ENCODE data around the gene TRAK1.

The TRAK1 gene

GRCh38 chr3:42256135-42256819, 165.1 kb downstream of the TRAK1 start:
- FAIRE-seq = no peak

- FAIRE-seq = no peak
Measured at GRCh38 chr3:42257007-42257406, 165.8 kb downstream of the TRAK1 start.

DNA sequence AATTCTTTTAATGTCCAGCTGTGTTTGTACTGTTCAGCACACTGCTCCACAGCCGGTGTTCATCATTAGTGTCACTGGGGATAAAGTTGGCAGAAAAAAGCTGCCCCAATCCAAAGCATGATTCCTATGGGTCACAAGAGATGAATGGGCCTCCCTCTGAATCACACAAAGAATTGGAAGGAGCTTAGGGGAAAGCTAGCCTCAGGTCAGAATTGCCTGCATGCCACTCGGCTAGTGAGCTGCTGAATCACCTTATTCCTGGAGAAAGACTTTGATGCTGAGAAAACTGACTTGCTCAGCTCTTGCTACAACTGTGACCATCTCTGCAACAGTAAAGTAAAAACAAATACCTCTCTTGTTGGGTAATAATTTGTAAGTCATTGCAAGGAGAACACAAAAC, 171.4 kb downstream of the TRAK1 start:
- no peak for FAIRE-seq

DNA sequence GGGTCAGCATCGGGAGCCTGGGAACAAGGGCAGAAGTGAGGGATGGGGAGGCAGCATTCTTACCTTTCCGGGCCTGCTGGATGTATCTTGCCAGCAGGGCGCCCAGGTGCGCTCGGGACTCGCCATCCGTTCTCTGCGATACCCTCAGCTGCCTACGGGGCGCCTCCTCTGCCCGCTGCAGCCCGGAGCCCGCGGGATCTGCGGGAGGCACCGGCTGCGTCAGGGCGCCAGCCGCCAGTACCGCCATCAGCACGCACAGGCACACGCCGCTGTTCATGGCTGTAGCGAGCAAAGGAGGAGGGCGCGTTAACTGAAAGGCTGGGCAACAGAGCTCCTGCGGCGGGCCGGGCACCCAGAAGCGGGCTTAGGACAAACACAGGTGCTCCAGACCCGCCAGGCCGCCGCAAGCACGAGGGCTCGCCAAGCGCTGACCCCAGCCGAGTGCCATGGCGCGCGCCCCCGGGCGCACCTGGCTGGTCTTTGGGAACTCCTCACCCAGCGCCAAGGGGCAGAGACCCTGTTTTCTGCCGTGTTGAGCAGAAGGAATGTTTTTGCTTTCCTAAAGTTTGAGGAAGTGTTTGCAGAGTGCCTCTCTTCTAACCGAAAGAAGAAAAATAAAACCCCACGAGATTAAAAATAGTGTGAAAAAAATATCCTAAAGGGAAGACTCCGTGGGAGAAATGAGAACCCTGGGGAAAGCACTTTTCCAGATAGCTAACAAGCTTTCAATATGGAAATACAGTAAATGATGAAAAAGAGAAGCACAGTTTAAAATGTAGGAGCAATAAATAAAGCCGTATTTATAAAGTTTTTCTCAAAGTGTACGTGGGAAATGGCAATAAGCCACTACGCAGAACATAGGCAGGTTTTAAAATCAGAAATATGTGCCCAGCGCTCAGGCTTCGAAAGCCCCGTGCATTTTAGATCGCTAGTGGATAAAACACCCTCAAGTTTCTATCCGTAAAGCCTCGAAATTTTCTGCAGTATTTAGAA, 172.5 kb downstream of the TRAK1 start:
- FAIRE-seq = no peak

GRCh38 chr3:42264399-42265058, 173.4 kb downstream of the TRAK1 start:
- FAIRE-seq = no peak

- no peak for FAIRE-seq
Measured at GRCh38 chr3:42265059-42265991, 174.2 kb downstream of the TRAK1 start.

- FAIRE-seq = no peak
Measured at GRCh38 chr3:42266085-42266484, 174.9 kb downstream of the TRAK1 start, which contains the start of gene CCK. TSS of gene CCK (minus strand) at chr3:42266185. CDS start at chr3:42263630, 2,555 bp downstream.

DNA sequence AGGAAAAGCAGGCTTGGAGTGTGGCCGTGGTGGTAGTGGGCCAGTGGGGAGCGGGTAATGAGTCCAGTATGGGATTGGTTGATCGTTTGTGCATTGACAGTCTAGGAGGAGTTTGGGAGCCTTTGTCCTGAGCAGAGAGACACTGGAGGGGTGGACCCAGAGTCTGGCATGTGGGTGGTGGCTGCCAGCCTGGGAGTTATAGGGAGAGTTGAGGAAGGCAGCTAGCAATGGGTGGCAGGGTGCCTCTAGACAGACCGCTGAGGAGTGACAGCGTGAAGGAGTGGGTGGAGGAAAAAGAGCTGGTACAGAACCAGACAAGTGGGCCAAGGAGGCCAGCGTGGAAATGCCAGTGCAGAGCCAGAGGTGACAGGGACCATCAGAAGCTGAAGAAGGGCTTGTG, 176.7 kb downstream of the TRAK1 start:
- FAIRE-seq = no peak

GRCh38 chr3:42269647-42270046, 178.5 kb downstream of the TRAK1 start:
- no peak for FAIRE-seq

DNA sequence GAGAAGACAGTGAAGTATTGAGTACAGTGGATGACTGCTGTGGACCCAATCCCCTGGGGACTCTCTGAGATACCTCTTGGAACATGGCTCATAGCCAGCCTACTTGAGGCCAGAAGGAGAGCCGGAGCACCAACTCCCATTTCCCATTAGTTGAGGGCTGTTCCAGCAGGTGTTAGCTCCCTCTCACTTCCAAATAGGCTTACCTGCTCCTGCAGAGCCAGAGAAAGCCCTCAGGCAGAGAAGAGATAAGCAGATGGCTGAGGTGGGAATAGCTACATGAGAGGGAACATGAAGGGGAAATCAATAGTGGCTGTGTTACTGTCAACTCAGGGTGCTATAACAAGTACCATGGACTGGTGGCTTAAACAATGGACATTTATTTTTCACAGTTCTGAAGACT, 179.4 kb downstream of the TRAK1 start:
- FAIRE-seq = no peak

GRCh38 chr3:42271786-42272185, 180.6 kb downstream of the TRAK1 start:
- FAIRE-seq = no peak

- no peak for FAIRE-seq
Measured at GRCh38 chr3:42273361-42273760, 182.2 kb downstream of the TRAK1 start.

DNA sequence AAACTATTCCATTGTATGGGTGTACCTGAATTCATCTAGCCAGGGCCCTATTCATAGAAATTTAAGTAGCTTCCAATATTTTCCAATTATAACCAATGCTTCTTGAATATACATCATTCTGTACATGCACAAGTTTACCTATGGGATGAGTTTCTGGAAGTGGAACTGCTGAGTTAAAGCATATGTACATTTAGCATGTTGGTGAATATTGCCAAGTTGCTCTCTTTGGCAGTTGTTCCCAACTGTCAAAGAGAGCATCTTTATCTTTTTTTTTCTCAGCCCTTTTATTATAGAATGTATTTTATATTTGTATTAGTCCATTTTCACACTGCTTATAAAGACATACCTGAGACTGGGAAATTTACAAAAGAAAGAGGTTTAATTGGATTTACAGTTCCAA, 183.1 kb downstream of the TRAK1 start:
- FAIRE-seq = no peak

DNA sequence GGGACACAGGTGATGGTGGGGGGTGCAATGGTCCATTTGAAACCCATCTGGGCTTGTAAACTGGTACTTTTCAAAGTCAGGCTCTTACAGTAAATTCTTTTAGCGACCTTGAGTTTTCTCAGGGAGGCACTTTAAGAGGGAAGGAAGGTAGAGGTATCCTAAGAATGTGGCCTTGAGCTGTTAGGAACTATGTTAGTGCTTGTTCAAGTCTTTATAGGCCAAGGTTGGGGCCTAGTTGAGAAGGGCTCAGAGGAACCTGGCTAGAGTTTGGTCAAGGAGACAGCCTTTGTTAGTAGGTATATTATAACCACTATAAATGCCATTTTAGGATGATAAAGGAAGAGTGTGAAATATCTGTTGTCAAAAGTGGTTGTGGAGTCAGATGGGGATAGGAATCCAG, 184.1 kb downstream of the TRAK1 start:
- no peak for FAIRE-seq

Measured in G401.6 (cell line).